GM21390 (cell line): Measurements from ENCODE around the gene KRTAP5-10.
"Not testable (repeated sequence)": the region's sequence is repeated elsewhere in the genome, so short reads cannot be mapped to it uniquely, and the experiment has no call there.

Source experiments
- ATAC-seq: cut with Tn5 transposase; IDR thresholded peaks from one replicate; pipeline ENCODE4 v1.9.1; 2021; ENCODE audit not compliant: unreplicated experiment

KRTAP5-10 gene

DNA sequence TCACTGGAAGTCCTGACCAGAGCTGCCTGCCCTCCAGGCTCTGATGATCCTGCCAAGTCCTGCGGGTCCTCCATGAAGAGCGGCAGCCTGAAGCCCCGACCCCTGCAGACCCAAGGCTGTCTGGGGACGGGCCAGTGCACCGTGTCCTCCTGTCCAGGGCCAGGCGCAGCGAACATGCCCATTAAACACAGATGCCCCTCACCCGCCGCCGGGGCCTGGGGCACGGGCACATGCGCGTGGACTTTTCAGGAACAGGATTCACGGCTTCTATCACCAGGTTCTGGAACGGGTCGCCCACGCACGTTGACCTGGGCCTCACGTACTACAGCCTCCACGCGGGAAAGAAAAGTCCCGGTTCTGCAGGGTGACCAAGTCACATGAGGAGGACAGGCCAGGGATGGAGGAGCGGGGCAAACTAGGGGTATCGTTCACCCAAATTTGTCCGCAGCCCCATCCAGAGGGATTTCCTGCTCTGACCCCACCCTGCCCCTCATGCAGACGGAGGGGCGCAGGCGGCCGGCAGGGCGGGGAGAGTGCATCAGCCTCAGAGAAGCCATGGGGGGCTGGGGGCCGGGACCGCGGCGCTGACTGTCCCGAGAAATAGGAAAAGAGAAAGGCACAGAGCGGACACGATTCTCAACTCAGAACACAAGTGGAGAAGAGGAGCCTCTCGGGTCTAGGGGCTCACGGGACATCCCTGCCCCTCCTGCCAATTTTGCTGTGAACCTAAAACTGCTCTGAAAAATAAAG, 5.9 kb downstream of the KRTAP5-10 start:
- ATAC-seq, result not testable (repeated sequence)

DNA sequence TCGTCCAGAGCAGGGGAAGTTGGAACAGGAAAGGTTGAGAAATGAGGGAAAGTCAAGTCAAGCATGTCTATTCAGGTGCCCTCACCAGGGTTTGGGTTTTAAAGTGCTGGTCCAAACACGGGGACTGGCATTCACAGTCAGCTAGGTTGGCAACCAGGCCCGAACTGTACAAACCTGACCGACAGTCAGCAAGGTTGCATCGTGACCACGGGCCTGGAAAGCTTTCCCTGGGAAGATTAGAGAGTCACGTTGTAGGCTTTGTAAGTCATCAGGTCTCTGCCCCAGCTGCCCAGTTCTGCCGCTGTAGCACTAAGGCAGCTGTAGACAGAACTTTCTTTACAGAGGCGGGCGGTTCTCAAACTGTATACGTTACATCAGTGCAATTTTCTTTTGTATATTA, 7.4 kb downstream of the KRTAP5-10 start:
- no peak for ATAC-seq

DNA sequence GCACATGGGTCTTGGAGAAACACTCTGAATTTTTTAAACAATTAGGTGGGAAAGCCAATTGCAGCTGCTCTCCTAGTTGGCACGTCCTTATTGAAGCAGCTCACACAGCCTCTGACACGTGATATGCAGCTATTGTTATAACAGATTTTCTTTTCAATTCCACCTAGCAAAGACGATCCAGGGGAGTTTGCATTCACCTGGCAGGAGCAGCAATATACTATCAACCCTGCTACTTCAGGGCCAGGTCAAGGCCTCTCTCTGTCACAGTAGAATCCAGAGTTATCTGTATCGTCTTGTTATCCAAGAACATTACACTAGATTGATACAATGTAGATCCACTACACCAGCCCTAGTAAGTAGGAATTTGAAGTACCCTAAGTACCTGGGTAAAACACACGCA, 9.1 kb downstream of the KRTAP5-10 start:
- ATAC-seq, result no peak

GRCh38 chr11:71575723-71576424, 10.5 kb downstream of the KRTAP5-10 start:
- no peak for ATAC-seq

GRCh38 chr11:71576688-71577465, 11.5 kb downstream of the KRTAP5-10 start:
- ATAC-seq, result not testable (repeated sequence)

DNA sequence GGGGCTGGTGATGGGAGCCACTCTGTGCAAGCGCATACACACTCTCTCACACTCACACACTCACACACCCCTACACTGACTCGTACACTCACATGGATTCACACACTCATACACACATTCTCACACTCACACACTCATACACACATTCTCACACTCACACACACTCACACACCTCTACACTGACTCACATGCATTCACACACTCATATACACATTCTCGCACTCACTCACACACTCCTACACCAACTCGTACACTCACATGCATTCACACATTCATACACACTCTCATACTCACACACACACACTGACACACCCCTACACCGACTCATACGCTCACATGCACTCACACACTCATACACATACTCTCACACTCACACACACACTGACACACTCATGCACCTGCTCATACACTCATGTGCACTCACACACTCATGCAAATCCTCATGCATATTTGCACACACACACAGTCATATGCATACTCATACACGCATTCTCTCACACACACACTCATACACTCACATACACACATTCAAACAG, 12.2 kb downstream of the KRTAP5-10 start:
- ATAC-seq, result no peak

GRCh38 chr11:71579513-71579912, 14.2 kb downstream of the KRTAP5-10 start:
- not testable (repeated sequence) for ATAC-seq

DNA sequence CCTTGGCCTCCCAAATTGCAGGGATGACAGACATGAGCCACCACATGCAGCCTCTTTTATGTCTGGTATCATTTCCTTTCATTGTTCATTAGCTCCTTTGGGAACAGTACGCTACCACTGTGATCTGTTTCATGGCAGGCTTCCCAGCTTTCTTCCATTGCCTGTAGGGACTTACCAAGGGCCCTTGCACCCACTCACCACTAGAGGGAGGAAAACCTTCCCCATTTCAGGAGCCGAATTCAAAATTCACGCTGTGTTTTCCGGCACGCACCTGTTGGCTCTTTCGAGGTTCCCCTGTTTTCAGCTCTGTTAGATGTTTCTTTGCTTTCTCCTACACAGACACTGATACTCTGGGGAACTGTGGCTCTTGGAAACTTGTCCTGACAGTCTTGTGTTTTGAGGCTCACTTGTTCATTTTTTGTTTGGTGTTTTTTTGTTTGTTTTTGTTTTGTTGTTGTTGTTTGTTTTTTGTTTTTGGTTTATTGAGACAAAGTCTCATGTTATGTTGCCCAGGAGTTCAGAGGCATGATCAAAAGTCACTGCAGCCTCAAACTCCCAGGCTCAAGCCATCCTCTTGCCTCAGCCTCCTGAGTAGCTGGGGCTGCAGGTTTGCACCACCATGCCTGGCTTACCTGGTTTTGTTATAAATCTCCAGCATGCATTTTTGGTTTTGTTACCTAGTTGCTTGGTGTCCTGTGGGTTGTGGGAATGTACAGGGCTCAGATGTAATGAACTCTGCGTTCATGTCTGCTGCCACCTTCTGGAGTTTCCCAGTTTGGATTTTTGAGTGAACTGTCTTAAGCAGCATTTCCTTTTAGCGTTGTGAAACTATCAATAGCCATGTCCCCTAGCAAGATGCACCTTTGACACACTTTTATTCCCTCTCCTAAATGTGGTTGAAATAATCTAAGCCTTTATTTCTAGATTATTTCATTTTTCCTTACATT, 15.0 kb downstream of the KRTAP5-10 start:
- ATAC-seq, result no peak

GRCh38 chr11:71581826-71582225, 16.5 kb downstream of the KRTAP5-10 start:
- no peak for ATAC-seq

DNA sequence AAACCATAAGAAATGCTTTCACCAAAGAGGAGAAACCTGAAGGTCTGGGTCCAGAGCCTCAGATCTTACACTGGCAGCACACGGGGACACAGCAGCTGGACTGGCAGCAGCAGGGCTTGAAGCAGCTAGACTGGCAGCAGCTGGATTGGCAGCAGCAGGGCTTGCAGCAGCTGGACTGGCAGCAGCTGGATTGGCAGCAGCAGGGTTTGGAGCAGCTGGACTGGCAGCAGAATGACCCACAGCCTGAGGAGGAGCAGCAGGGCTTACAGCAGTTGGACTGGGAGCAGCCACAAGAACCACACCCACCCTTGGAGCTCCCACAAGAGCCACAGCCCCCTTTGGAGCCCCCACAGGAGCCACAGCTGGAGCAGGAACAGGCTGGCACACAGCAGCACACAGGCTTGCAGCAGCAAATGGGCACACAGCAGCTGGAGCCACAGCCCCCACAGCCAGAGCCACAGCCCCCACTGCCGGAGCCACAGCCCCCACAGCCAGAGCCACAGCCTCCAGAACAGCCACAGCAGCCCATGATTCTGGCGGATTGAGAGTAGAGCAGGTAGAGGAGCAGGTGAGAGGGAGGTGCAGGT, 17.0 kb downstream of the KRTAP5-10 start, which contains the start of gene KRTAP5-11:
Gene KRTAP5-11 (minus strand): TSS at position 567 of the 587 bp plus-strand sequence. CDS start 38 bp downstream, at position 529.
- ATAC-seq, result no peak

- ATAC-seq, result not testable (repeated sequence)
These were observed 17.6 kb downstream of the KRTAP5-10 start for GRCh38 chr11:71582969-71583368.

DNA sequence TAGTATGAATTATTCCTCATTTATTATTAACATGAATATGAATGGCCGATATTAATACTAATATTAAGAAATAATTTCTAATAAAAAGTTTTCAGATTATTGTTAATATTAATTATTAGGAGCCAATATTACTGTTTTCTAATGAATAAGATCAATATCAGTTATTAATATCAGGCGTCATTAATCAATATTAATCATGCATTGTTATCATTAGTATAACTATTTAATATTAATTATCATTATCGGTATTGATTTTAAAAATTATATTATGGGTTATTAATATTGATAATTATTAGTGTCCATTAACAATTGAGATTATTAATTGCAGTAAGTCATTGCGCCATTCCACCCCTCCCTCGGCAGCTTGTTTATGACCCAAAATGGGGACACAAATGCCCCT, 20.3 kb downstream of the KRTAP5-10 start:
- ATAC-seq, result not testable (repeated sequence)

GRCh38 chr11:71588314-71588713, 23.0 kb downstream of the KRTAP5-10 start:
- ATAC-seq, result not testable (repeated sequence)

GRCh38 chr11:71588822-71589545, 23.6 kb downstream of the KRTAP5-10 start:
- ATAC-seq, result not testable (repeated sequence)

- ATAC-seq, result not testable (repeated sequence)
These were observed 24.2 kb downstream of the KRTAP5-10 start for GRCh38 chr11:71589546-71589920.

- ATAC-seq, result not testable (repeated sequence)
These were observed 37.9 kb downstream of the KRTAP5-10 start for GRCh38 chr11:71603221-71603620.

DNA sequence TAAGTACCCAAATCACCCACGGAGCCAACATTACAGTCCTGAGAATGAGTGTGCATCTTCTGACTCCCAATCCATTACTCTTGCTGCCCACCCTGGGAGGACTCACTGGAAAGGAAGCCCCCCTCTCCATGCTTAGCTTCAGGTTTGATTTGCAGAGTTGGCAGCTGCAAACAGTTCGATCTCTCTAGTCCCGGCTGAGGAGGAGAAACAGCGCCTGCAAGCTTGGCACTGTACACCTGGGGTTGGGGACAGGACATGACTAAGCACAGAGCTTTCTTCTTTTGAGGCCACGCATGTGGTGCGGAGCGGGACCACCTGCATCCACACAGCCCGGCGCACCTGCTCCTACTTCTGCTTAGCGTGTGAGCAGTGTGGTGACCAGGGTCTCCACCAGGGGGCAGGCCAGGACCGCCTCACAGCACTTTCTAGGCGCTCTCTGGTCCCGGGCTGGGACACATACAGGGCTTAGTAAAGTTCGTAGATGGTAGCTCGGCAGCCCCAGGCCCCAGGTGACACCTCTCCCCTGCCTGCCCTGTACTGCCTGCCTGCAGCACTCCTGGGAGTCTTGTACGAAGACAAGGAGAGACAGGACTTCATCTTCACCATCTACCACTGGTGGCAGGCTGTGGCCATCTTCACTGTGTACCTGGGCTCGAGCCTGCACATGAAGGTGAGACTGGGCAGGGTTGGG, 39.6 kb downstream of the KRTAP5-10 start:
- not testable (repeated sequence) for ATAC-seq

DNA sequence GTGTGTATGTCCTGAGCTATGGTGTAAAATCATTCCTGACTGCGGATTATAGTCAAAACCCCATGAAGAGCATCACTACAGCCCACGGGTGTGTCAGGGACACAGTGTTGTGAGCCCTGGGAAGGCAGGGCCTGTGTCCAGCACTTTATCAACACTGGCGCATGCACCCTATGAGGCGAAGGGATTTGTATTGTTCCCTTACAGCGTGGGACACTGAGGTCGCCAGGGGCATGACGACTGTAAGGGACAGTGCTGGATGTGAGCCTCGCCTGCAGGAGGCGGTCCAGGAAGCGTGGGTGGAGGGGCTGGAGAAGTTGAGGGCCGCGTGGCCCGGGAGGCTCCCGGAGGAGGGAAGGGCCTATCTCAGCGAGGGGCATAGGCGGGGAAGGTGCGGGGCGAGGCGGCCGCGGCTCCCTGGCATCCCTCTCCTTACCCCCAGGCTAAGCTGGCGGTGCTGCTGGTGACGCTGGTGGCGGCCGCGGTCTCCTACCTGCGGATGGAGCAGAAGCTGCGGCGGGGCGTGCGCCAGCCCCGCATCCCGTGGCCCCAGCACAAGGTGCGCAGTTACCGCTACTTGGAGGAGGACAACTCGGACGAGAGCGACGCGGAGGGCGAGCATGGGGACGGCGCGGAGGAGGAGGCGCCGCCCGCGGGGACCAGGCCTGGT, 41.6 kb downstream of the KRTAP5-10 start:
- ATAC-seq, result not testable (repeated sequence)
